HL-60 (cell line): ENCODE data around the gene PLA2G4C.

Source experiments
- TF ChIP-seq, protein P1 (sequence below): IDR thresholded peaks from one replicate; pipeline ENCODE4 v1.5.1; 2011; ENCODE audit warnings: low read length, control low read depth, inconsistent platforms; ENCODE audit not compliant: insufficient read depth
- TF ChIP-seq, protein P2 (sequence below): IDR thresholded peaks from 2 replicates; pipeline ENCODE4 v1.6.1; 2012; ENCODE audit warnings: low read depth; ENCODE audit not compliant: insufficient replicate concordance

DNA sequence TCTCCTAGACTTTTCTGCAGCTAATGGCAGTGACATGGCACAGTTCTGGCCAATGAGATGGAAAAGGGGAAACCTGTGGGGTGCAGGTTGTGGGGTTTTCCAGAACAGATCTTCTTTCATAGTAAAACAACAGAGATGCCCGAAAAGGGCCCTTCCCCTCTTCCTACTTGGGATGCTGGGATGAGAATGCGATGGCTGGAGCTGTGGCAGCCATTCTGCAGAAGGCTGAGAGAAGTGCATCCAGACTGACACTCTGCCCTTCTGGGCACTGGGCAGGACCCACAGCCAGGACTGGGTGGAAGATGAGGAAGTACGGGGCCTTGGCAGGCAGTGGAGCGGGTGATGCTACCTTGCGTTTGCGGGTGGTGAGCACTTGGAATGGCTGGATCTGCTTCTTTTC lies 16.9 kb upstream of the PLA2G4C start:
- TF ChIP-seq, protein P1, sequence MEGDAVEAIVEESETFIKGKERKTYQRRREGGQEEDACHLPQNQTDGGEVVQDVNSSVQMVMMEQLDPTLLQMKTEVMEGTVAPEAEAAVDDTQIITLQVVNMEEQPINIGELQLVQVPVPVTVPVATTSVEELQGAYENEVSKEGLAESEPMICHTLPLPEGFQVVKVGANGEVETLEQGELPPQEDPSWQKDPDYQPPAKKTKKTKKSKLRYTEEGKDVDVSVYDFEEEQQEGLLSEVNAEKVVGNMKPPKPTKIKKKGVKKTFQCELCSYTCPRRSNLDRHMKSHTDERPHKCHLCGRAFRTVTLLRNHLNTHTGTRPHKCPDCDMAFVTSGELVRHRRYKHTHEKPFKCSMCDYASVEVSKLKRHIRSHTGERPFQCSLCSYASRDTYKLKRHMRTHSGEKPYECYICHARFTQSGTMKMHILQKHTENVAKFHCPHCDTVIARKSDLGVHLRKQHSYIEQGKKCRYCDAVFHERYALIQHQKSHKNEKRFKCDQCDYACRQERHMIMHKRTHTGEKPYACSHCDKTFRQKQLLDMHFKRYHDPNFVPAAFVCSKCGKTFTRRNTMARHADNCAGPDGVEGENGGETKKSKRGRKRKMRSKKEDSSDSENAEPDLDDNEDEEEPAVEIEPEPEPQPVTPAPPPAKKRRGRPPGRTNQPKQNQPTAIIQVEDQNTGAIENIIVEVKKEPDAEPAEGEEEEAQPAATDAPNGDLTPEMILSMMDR, result no peak
- TF ChIP-seq, protein P2, sequence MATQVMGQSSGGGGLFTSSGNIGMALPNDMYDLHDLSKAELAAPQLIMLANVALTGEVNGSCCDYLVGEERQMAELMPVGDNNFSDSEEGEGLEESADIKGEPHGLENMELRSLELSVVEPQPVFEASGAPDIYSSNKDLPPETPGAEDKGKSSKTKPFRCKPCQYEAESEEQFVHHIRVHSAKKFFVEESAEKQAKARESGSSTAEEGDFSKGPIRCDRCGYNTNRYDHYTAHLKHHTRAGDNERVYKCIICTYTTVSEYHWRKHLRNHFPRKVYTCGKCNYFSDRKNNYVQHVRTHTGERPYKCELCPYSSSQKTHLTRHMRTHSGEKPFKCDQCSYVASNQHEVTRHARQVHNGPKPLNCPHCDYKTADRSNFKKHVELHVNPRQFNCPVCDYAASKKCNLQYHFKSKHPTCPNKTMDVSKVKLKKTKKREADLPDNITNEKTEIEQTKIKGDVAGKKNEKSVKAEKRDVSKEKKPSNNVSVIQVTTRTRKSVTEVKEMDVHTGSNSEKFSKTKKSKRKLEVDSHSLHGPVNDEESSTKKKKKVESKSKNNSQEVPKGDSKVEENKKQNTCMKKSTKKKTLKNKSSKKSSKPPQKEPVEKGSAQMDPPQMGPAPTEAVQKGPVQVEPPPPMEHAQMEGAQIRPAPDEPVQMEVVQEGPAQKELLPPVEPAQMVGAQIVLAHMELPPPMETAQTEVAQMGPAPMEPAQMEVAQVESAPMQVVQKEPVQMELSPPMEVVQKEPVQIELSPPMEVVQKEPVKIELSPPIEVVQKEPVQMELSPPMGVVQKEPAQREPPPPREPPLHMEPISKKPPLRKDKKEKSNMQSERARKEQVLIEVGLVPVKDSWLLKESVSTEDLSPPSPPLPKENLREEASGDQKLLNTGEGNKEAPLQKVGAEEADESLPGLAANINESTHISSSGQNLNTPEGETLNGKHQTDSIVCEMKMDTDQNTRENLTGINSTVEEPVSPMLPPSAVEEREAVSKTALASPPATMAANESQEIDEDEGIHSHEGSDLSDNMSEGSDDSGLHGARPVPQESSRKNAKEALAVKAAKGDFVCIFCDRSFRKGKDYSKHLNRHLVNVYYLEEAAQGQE, result no peak
